GM10266 (cell line): Measurements from ENCODE around the gene SETD7.
"Not testable (repeated sequence)": the region's sequence is repeated elsewhere in the genome, so short reads cannot be mapped to it uniquely, and the experiment has no call there.

Experiments
- DNase-seq: peaks from one replicate; pipeline ENCODE4 v3.0.0; 2012; ENCODE audit errors: extremely low spot score
- TF ChIP-seq, protein P1 (sequence below): IDR thresholded peaks from 2 replicates; pipeline ENCODE4 v1.5.1; 2012; ENCODE audit warnings: mild to moderate bottlenecking, low read depth; ENCODE audit not compliant: control insufficient read depth, insufficient read depth; ENCODE audit errors: missing control alignments

The SETD7 gene

DNA sequence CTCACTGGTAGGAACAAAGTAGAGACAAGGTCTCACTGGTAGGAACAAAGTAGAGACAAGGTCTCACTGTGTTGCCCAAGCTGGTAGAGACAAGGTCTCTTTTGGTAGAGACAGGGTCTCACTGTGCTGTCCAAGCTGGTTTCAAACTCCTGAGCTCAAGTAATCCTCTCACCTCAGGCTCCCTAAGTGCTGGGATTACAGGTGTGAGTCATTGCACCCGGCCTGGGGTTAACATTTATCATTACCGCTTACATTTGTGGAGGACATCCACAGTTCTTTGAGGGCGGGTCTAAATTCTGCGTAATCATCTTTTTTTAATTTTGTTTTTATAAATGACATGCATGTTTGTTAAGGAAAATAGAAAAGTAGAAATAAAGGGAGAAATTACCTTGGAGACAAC is 90.1 kb downstream of the SETD7 start:
- DNase-seq, result no peak
- TF ChIP-seq, protein P1, sequence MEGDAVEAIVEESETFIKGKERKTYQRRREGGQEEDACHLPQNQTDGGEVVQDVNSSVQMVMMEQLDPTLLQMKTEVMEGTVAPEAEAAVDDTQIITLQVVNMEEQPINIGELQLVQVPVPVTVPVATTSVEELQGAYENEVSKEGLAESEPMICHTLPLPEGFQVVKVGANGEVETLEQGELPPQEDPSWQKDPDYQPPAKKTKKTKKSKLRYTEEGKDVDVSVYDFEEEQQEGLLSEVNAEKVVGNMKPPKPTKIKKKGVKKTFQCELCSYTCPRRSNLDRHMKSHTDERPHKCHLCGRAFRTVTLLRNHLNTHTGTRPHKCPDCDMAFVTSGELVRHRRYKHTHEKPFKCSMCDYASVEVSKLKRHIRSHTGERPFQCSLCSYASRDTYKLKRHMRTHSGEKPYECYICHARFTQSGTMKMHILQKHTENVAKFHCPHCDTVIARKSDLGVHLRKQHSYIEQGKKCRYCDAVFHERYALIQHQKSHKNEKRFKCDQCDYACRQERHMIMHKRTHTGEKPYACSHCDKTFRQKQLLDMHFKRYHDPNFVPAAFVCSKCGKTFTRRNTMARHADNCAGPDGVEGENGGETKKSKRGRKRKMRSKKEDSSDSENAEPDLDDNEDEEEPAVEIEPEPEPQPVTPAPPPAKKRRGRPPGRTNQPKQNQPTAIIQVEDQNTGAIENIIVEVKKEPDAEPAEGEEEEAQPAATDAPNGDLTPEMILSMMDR, result no peak

DNA sequence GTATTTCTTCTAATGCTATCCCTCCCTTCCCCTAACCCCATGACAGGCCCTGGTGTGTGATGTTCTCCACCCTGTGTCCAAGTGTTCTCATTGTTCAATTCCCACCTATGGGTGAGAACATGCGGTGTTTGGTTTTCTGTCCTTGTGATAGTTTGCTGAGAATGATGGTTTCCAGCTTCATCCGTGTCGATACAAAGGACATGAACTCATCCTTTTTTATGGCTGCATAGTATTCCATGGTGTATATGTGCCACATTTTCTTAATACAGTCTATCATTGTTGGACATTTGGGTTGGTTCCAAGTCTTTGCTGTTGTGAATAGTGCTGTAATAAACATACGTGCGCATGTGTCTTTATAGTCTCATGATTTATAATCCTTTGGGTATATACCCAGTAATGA is 91.5 kb downstream of the SETD7 start:
- DNase-seq, result not testable (repeated sequence)

DNA sequence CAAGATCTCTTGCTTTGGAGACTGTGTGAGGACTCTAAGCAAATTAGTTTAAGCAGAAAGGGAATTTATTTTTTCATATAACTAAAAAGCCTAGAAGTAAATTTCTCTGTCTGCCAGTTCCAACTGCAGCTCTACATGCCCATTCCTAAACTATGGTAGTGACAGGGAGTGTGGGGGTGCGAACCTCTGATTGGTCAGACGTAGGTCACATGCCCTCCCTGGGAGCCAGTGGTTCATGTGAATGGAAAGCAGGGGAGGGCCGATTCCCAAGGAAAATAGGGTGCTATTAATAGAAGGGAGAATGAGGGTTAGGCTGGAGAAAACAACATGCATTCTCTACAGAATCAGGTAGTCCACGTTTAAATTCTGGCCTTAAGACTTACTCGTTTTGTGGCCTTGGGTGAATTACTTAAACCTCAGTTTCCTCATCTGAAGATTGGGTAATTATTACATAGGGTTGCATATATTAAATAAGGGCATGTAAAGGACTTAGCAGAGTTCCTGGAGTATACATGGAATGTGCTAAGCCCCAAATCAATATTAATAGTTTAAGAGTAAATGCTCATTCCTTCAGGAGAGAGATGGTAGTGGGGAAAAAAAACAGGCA is 94.9 kb downstream of the SETD7 start:
- TF ChIP-seq, protein P1, result no peak

DNA sequence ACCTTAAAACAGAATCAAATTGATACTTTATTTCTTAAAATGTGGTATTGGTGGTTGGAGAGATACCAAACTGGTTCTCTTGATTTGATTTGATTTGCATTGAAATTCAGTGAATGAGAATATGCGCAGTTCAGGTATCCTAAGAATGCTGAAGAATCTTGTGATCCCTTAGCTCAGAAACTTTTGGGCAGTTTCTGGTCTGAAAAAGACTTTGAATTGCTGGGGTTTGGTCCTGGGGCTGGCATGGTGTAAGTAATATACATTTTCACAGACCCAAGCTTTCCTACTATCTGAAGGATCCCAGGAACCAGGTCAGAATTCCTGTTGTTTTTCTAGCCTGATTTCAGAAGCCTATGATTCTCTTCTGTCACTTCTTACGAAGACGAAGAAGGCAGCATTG is 95.5 kb downstream of the SETD7 start:
- DNase-seq, result no peak
- TF ChIP-seq, protein P1, result no peak

More for the DNA sequence above, 94.9 kb downstream of the SETD7 start:
- DNase-seq, result no peak

DNA sequence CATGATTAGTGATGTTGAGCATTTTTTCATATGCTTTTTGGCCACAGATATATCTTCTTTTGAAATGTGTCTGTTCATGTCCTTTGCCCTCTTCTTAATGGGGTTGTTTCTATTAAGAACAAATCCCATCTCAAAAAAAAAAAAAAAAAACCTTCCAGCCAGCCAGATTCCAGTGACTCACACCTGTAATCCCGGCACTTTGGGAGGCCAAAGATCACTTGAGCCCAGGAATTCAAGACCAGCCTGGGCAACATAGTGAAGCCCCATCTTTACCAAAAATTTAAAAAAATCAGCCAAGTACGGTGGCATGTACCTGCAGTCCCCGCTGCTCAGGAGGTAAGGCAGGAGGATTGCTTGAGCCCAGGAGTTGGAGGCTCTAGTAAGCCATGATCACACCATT is 97.0 kb downstream of the SETD7 start:
- no peak for DNase-seq
- TF ChIP-seq, protein P1, result no peak

DNA sequence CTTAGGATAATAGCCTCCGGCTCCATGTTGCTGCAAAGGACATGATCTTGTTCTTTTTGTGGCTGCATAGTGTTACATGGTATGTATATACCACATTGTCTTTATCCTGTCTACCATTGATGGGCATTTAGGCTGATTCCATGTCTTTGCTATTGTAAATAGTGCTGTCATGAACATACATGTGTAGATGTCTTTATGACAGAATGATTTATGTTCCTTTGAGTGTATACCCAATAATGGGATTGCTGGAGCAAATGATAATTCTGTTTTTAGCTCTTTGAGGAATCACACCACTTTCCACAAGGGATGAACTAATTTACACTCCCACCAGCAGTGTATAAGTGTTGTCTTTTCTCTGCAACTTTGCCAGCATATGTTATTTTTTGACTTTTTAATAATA is 97.5 kb downstream of the SETD7 start:
- TF ChIP-seq, protein P1, result no peak
- no peak for DNase-seq

DNA sequence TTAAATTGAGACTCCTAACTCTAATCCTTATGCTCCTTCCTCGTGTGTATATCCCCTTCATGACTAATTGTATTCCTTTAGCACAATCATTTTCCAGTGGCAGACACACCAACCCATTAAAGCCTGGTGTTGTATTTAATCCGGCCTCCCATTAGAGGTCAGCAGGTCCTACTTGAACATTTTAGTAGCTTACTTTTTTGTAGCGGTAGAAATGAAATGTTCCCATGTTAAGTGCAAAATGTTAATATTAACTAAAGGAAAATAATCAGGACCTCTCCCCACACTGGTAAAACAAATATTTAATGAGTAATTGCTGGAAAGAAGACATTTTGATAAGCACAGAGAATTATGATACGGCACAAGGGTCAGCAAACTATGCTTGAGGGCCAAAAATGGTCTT is 98.7 kb downstream of the SETD7 start:
- TF ChIP-seq, protein P1, result no peak
- DNase-seq, result no peak

DNA sequence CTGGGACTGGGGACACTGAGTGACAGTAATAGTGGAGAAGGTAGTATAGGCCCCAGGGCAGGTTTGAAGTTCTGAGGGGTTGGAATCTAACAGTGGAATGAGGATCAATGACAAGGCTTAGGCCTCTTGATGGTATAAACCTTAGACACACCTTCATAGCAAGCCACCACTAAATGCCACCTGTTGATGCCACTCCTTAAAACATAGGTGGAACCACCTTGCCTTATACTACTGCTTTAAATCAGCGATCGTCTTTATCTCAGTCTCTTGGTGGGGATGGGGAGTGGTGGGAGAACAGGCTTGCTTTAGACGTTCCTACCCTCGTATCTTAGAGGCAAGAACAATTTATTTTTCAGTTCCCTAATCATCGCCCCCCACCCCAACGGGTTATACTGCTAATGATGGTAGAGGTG is 100.9 kb downstream of the SETD7 start:
- DNase-seq, result no peak
- TF ChIP-seq, protein P1, result no peak
